GM20000 (cell line): ENCODE data around the gene PSPN.
"Not testable (repeated sequence)": the region's sequence is repeated elsewhere in the genome, so short reads cannot be mapped to it uniquely, and the experiment has no call there.

Source experiments
- DNase-seq: peaks from one replicate; pipeline ENCODE4 v3.0.0; 2012; ENCODE audit warnings: low spot score
- TF ChIP-seq, protein P1 (sequence below): IDR thresholded peaks from 2 replicates; pipeline ENCODE4 v1.5.1; 2012; ENCODE audit warnings: mild to moderate bottlenecking, control low read depth; ENCODE audit errors: extremely low read depth, missing control alignments

Gene PSPN

DNA sequence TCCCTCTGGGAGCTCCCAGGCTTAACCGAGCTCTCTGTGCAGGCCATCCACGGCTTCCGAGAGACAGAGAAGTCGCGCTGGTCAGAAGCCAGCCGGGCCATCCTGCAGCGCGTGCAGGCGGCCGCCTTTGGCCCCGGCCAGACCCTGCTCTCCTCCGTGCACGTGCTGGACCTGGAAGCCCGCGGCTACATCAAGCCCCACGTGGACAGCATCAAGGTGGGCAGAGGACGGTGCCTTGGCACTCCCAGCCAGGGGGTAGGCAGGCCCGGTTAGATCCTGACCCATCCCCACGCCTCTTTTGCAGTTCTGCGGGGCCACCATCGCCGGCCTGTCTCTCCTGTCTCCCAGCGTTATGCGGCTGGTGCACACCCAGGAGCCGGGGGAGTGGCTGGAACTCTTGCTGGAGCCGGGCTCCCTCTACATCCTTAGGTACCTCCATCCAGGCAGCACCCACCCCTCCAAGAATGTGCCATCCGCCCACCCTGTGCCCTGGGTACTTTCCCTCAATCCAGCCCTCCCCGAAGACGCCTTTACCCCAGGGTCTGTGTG, 1.5 kb downstream of the PSPN start:
- TF ChIP-seq, protein P1, sequence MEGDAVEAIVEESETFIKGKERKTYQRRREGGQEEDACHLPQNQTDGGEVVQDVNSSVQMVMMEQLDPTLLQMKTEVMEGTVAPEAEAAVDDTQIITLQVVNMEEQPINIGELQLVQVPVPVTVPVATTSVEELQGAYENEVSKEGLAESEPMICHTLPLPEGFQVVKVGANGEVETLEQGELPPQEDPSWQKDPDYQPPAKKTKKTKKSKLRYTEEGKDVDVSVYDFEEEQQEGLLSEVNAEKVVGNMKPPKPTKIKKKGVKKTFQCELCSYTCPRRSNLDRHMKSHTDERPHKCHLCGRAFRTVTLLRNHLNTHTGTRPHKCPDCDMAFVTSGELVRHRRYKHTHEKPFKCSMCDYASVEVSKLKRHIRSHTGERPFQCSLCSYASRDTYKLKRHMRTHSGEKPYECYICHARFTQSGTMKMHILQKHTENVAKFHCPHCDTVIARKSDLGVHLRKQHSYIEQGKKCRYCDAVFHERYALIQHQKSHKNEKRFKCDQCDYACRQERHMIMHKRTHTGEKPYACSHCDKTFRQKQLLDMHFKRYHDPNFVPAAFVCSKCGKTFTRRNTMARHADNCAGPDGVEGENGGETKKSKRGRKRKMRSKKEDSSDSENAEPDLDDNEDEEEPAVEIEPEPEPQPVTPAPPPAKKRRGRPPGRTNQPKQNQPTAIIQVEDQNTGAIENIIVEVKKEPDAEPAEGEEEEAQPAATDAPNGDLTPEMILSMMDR: no peak
- DNase-seq: no peak

DNA sequence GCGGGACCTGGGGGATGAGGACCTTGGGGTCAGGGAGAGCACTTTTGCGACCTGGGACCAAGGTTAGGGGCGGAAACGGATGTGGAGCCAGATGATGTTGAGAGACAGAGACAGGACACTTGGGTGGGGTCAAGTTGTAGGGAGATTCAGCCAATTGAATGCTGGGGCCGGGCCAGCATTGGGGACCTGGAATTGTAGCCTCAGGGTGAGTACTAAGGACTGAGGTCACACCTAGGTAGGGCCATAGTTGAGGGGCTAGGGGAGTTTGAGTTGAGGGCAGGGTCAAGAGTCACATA, 2.0 kb downstream of the PSPN start:
- DNase-seq: no peak
- TF ChIP-seq, protein P1: no peak

DNA sequence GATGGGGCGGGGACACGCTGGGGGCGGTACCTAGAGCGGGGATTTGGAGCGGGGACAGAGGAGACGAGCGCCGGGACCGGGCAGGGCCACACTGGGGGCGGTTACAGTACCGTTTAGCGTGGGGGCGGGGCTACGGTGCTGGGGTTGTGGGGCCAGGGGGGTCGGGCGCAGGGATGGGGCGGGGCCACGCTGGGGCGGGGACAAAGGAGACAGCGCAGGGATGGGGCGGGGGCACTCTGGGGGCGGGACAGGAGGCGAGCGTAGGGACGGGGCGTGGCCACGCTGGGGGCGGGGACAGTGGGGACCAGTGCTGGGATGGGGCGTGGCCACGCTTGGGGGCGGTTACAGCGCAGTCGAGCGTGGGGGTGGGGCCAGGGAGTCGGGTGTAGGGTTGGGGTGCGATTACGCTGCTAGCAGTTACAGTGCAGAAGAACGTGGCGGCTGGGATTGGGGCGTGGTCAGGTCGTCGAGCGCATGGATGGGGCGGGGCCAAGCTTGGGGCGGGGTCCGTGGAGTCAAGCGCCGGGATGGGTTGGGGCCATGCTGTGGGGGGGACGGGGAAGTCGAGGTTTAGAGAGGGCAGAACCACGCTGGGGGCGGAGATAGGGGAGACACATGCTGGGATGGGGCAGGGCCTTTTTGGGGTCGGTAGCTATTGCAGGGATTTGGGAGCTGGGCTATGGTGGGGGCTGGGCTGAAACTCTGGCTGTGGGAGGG, 2.5 kb downstream of the PSPN start:
- TF ChIP-seq, protein P1: no peak
- DNase-seq: peak; percentile 98

DNA sequence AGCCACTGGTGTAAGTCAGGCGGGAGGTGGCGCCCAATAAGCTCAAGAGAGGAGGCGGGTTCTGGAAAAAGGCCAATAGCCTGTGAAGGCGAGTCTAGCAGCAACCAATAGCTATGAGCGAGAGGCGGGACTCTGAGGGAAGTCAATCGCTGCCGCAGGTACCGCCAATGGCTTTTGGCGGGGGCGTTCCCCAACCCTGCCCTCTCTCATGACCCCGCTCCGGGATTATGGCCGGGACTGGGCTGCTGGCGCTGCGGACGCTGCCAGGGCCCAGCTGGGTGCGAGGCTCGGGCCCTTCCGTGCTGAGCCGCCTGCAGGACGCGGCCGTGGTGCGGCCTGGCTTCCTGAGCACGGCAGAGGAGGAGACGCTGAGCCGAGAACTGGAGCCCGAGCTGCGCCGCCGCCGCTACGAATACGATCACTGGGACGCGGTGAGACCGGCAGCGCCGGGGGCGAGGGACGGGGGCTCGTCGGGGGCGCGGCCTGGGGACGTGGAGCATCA, 3.1 kb downstream of the PSPN start, which contains the start of gene ALKBH7:
Gene ALKBH7, plus strand, starts transcription at position 201 of the 502 bp plus-strand sequence. Its CDS starts 27 bp downstream, at position 228.
- TF ChIP-seq, protein P1: no peak
- DNase-seq: peak; percentile 95

DNA sequence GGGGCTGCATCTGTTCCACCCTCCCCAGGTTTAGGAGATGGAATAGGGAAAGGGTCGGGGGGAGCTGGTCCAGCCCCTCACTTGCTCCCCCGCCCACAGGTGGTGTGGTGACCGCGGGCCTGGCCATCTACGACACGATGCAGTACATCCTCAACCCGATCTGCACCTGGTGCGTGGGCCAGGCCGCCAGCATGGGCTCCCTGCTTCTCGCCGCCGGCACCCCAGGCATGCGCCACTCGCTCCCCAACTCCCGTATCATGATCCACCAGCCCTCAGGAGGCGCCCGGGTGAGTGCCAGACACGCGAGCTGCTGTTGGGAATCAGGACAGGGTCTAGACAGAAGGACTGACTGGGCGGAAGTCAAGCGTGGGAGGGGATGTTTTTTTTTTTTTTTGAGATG, 11.4 kb downstream of the PSPN start:
- DNase-seq: no peak
- TF ChIP-seq, protein P1: no peak

DNA sequence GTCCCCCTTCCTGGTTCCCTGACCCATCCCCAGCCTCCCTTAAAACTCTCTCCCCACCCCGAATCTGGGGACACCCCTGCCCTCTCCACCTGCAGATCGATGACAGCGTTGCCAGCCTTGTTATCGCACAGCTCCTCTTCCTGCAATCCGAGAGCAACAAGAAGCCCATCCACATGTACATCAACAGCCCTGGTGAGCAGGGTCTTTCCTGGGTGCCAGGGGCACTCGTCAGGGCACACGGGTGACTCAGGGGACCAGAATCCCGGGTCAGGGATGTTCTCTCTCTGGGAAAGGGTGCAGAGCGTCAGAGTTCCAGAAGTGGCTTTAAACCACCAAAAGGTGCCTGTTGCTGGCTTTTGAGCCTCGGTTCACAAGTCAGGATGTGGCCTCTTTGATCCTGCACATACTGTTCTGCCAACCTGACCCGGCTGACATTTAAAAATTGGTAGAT, 13.4 kb downstream of the PSPN start:
- TF ChIP-seq, protein P1: no peak
- no peak for DNase-seq

DNA sequence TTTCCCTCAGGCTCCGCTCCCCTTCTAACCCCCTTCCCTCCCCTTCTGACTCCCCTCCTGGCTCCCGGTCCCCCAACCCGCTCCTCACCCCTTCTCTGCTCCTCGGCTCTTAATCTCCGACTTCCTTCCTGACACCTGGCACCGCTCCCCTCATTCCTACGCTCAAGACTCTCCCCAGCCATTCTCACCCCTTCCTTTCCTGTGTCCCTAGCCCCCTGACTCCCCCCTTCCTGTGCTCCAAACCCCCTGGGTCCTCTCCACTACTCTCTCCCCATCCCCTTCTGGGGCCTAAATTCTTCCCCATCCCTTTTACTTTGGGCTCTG, 13.7 kb downstream of the PSPN start:
- DNase-seq: no peak
- TF ChIP-seq, protein P1: no peak

DNA sequence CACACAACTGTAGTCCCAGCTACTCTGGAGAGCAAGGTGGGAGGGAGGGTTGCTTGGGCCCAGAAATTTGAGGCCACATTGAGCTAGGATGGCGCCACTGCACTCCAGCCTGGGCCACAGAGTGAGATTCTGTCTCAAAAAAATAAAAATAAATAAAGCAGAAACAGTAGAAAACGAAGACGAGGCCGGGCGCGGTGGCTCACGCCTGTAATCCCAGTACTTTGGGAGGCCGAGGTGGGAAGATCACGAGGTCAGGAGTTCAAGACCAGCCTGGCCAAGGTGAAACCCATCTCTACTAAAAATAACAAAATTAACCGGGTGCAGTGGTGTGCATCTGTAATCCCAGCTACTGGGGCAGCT, 14.9 kb downstream of the PSPN start:
- not testable (repeated sequence) for DNase-seq

DNA sequence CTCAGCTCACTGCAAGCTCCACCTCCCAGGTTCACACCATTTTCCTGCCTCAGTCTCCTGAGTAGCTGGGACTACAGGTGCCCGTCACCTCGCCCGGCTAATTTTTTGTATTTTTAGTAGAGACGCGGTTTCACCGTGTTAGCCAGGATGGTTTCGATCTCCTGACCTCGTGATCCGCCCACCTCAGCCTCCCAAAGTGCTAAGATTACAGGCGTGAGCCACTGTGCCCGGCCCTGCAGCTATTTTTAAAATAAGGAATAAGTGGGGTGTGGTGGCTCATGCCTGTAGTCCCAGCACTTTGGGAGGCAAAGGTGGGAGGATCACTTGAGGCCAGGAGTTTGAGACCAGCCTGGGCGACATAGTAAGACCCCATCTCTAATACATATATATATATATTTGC, 15.3 kb downstream of the PSPN start:
- DNase-seq: not testable (repeated sequence)
